Stimulated activated CD8-positive, alpha-beta memory T cell treated with anti-CD3 and anti-CD28 coated beads, Interleukin-7, amount 100 ng/mL, for 1 hour (primary cell): Measurements from ENCODE around the gene COX5A.
"Not testable (repeated sequence)": the region's sequence is repeated elsewhere in the genome, so short reads cannot be mapped to it uniquely, and the experiment has no call there.

Source experiments
- DNase-seq, 2 donors: peaks; one replicate each; pipeline ENCODE4 v3.0.0-alpha.2; 2020; ENCODE audit warnings: low read depth in 2 of 2

COX5A gene

DNA sequence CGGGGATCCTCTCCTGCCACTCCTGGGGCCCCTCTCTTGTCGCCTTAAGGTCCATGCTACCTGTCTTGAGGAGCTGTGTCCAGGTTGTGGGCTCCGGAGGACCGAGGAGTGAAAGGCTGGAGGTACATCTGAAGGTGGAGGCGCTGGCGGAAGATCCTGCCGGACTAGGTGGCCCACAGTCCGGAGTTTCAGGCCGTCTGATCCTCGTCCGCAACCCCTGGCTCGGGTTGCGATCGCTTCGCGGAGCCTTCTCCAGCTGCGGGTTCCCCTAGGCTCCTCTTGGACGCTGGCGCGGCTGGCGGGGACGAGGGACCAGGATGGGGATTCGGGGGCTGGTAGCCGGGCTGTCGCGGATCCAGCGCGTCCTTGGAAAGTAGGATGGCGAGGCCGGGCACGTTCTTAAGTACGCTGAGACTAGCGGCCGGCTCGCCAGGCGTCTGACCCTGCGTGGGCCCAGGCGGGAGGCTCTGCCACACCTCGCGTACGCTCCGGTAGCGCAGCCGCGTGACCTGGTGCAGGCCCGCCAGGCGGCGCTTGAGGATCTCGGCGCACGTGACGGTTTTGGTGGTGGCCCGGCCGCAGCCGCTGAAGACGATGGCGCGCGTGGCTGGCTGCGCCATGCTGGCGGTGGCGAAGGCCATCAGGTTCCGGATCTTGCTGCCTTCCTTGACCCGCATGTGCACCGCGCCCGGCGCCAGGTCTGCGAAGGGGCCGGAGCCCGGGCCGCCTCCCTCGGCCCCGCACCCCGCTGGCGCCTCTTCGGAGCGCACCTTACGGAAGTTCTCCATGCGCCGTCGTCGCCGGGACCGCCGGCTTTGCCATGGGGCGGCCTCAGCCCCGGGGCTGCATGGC, 18.1 kb upstream of the COX5A start:
- peak; percentile 21 to 31 for DNase-seq

DNA sequence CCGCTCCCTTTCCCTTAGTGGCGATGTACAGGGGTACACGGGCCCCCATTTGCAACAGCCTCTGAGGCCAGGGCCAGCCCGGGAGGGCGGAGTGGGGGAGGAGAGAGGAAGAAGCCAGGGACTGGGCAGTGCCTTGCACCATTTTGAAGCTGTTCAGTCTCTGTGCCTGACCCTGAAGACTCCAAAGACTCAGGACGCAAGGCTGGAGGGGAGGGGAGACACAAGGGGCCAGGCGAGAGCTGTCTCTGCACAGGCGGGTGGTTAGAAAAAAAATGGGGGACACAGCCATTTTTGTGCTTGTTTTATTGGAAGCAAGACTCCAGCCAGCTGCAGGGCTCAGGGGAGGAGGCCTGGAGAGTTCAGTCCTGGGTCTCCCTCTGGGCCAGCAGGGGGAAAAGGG, 17.1 kb upstream of the COX5A start:
- DNase-seq: no peak

- DNase-seq: no peak
These were observed 16.6 kb upstream of the COX5A start for GRCh38 chr15:74954515-74954914.

DNA sequence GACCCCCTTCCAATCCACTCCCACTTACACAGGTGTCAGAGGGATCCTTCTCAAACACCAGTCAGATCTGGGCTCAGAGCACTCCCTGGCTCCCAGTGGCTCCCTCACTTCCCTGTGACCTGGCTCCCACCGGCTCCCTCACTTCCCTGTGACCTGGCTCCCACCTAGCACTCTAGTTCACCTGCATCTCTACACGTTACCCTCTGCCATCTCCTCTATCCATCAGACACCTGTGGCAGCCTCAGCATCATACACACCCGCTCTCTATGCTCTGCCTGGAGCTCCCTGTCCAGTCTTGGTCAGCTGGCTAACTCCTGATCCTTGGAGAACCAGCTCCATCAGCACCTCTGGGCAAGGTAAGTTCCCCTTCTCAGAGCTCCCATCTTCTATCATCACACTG, 13.1 kb upstream of the COX5A start:
- no peak for DNase-seq

DNA sequence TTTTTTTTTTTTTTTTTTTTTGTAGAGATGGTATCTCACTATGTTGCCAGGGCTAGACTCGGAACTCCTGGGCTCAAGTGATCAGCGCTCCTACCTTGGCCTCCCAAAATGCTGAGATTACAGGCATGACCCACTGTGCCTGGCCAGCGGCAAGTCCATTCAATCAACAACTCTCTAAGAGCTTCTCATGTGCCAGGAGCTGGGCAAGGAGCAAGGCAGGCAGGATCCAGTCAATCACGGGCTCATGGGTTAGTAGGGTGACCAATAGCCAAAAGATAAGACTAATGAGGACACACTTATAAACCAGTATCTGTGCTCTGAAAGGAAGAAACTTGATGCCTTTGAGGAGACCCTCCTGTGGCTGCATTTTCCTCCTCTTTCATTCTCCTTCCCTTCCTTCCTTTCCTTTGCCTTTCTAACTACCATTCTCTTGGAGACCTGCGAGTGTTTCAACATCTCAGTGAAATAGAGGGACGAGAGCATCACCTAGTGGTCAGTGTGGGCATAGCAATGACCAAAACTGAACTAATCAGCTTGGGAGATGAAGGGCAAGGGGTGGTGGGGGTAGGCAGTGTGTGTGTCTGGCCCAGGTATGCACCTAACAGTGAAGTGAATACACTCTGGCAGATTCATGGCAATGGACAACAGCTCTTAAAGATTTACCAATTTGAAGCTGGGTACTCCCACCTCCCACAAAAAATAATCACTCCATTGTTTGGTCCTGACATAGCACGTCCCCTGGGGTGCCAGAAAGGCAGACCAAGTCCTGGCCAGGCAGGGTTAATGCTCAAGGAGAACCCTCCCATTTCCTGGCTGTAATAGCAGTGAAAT, 12.4 kb upstream of the COX5A start:
- peak; percentile 56 to 64 for DNase-seq

- DNase-seq: no peak
These were observed 642 bp downstream of the COX5A start for GRCh38 chr15:74937272-74937589.

DNA sequence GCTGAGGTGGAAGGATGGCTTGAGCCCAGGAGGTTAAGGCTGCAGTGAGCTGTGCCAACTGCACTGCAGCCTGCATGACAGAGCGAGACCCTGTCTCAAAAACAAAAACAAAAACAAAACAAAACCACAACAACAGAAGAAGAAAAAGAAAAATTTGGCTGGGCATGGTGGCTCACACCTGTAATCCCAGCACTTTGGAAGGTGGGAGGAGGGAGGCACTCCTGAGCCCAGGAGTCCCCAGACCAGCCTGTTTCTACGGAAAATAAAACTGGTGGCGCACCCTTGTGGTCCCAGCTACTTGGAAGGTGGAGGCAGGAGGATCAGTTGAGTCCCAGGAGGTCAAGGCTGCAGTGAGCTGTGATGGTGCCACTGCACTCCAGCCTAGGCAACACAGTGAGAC, 2.7 kb downstream of the COX5A start:
- DNase-seq: not testable (repeated sequence)

DNA sequence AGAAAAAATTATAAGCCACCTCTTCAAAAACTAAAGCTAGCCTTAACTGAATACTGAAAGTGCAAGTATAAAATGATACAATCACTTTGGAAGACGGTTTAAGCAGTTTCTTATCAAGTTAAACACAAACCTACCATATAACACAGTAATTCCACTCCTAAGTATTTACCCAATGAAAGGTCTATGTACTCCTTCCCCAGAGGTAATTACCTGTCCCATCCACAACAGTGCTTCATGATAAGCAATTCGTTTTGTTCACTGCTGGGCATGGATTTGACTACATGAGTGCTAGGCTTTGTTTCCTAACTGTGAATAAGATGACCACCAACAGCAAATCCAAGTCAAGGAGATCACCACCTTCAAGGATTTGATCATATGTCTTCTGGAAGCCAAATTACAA, 4.3 kb downstream of the COX5A start:
- DNase-seq: no peak

DNA sequence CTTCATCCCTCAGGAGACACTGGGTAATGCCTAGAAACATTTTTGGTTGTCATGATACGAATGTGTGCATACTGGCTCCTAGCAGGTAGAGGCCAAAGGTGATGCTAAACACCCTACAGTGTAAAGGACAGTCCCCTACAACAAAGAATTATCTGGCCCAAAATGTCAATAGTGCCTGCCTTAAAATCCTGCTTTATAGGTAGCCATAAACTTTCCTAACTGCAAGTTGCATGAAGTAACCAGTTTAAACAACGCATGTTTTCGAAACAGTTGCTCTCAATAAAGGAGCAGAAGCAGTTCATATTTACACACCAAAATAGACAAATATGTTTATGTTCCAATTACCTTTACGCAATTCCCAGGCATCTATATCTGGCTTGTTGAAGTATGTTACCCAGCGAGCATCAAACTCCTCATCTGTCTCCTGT, 9.1 kb downstream of the COX5A start:
- no peak for DNase-seq

GRCh38 chr15:74924525-74924924, 13.3 kb downstream of the COX5A start:
- no peak for DNase-seq

DNA sequence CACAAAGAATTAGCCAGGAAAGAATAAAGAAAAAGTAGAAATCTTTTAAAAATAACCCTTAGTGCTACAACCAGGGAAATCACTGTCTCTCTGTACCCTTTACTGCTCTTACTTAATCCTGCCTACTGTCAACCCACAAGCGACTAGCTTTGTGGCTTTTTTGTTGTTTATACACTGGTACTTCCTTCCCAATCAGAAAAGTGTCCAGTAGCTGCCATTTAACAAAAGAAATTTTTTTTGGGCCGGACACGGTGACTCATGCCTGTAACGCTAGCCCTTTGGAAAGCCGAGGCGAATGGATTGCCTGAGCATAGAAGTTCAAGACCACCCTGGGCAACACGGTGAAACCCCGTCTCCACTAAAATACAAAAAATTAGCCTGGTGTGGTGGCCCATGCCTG, 17.4 kb downstream of the COX5A start:
- DNase-seq: no peak

DNA sequence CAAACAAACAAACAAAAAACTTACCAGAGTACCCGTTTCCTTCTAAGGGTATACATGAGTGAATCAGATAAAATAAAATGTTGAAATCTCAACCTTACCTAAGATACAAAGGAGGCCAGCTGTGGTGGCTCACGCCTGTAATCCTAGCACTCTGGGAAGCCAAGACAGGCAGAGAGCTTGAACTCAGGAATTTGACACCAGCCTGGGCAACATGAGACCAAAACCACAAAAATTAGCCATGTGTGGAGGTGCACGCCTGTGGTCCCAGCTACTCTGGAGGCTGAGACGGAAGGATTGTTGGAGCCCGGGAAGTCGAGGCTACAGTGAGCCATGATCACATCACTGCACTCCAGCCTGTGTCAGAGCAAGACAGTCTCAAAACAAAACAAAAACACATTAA, 20.2 kb downstream of the COX5A start:
- no peak for DNase-seq

DNA sequence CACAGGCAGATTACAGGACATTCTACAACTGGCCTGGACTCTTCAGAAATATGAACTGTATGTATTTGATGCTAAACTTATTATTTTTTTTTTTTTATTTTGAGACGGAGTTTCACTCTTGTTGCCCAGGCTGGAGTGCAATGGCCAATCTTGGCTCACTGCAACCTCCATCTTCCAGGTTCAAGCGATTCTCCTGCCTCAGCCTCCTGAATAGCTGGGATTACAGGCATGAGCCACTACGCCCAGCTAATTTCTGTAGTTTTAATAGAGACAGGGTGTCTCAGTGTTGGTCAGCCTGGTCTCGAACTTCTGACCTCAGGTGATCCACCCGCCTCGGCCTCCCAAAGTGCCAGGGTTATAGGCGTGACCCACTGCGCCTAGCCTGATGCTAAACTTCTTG, 24.1 kb downstream of the COX5A start:
- DNase-seq: not testable (repeated sequence)

DNA sequence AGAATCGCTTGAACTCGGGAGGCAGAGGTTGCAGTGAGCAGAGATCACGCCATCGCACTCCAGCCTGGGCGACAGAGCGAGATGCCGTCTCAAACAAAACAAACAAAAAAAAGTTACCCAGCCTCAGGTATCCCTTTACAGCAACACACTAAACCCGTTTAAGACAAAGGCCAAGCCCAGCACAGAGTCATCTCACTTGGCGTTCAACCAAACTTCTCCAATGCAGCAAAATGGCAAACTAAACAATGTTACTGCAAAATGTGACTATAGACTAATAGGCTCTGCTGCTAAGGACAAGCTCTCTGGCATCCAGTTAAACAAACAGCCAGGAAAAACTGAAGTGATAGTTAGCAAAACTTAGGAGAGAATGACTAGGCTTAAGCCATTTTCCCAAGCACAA, 24.8 kb downstream of the COX5A start:
- no peak for DNase-seq

DNA sequence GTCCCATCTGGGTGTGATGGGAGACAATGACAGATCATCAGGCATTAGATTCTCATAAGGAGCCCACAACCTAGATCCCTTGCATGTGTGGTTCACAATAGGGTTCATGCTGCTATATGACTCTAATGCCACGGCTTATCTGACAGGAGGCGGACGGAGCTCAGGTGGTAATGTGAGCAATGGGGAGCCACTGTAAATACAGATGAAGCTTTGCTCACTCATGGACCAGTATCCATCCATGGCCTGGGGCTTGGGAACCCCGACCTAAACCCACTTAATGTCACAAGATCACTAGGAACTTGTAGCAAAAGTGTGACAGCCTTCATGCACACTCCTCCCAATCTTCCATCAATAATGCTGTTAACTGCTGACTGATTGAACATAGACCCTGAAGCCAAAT, 29.2 kb downstream of the COX5A start:
- no peak for DNase-seq

DNA sequence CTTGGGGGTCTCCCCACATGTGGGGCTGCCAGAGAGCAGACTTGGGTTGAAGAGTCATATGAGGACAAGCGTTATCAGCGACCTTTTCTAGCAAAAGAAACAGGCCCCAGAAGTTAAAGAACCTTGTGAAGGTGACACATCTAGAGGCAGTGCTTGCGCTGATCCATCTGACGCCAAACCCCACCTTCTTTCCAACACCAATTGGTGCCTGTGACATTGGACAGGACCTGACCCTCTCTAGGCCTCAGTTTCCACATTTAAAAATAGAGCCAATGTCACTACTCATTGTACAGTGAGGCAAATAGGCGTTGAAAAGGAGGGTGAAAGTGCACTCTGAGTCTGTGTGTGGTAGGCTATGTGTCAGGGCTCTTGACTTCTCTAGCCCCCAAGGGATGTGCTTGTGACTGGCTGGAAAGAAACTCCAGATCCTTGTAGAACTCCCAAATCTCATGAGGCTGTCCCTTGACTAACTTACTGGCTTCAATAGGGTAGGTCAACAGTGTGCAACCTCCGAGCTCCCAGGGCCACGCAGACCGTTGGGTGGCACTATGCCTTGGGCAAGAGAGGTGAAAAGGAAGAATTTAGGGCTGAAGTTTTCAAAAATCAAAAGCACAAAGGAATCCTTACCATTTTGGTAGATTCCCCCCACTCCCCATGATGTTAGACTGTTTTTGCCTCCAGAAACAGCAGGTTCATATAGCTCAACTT, 30.6 kb downstream of the COX5A start:
- DNase-seq: no peak

DNA sequence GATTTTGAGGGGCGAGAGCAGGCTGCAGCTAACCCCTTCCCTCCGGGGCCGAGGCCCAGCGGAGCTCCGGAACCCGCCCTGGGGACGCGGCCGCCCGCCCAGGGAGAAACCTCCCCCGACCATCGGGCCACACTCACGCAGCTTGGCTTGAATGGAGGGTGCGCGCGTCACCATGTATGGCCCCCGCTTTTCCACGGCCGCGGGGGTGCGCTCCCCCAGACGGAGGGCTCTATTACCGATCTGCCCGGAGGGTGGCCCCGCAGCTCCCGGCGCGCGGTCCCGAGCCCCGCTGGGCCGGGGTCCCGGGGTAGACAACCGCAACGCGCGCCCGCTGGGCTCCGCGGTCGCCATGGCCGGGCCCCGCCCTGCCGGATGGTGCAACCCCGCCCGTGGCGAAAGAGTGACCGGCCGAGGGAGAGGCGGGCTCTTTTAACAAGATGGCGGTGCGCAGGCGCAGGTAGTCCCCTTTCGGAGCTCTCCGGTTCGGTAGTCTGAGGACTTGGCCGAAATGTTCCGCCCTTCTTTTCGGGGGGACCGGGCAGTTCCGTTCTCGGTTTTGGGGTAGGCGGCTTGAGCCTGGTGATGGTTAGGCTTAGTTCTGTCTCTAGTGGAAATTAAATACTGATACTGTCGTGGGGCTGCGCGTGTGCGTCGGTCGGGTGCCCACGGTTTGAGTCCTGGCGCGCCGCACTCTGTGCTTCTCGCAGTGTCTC, 31.3 kb downstream of the COX5A start, which contains the start of gene FAM219B:
TSS of gene FAM219B (minus strand) at position 402 of the 713 bp plus-strand sequence. CDS start at position 351, 51 bp downstream.
- peak; percentile 54 to 57 for DNase-seq

DNA sequence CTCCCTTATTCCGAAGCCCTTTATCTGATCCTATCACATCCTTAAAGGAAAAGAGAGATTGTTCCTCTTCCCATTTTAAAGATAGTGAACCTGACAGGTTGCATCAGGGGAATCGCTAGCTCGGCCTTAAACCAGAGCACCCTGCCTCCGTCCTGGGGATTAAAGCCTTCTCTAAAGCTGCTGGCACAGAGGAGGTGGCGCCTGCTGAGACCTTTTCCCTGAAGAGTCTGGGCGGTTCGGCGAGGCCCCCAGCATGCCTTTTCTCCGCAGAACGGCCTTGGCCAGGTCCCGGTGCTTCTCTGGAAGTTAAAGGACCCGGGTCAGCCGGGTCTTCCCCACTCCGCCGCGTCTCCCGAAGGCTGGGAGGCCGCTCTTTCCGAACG, 31.8 kb downstream of the COX5A start:
- DNase-seq: no peak

GRCh38 chr15:74904190-74904805, 33.6 kb downstream of the COX5A start:
- no peak for DNase-seq

- DNase-seq: no peak
These were observed 34.2 kb downstream of the COX5A start for GRCh38 chr15:74903676-74904075.
